Measurements from ENCODE around the gene RPSA. TPM values are rescaled to one million over a fixed set of nuclear protein-coding genes. Genes with fewer than 3 reads are reported as not detected.

RPSA gene
- total RNA-seq, 1 experiment from 2014 or later, result 2,455 TPM

GRCh38 chr3:39413691-39414420 is 7.3 kb downstream of the RPSA start:
- H3K4me1 Mint-ChIP-seq, result peaks cover 29% of the 10 kb centered on the region
- no peaks in the 10 kb centered on the region for H3K9me3 Mint-ChIP-seq
- H3K27me3 Mint-ChIP-seq (ENCODE audit: low read depth), result no peaks in the 10 kb centered on the region
- ATAC-seq, result peak; percentile 1
- H3K36me3 Mint-ChIP-seq, result peaks cover 49% of the 10 kb centered on the region
- ChIA-PET CTCF (interaction anchor here (2.3 kb wide), 1 partner anchor 125 kb away, joined by 5 read pairs; no protein-coding TSS in a partner anchor), POLR2A (interaction anchor here (1.2 to 1.8 kb wide), 2 partner anchors 9 to 30 kb away, joined by 4 to 10 read pairs; partner anchors contain the start of gene RPSA)
- TF ChIP-seq ZNF138 (CRISPR knock-in tag; conservative IDR thresholded peaks at IDR 0.05) (no peak), HMGXB4 (CRISPR knock-in tag; IDR thresholded peaks at IDR 0.05) (no peak), ATF1 (CRISPR knock-in tag; IDR thresholded peaks at IDR 0.05) (no peak), JAZF1 (CRISPR knock-in tag; IDR thresholded peaks at IDR 0.05) (no peak), ZNF532 (CRISPR knock-in tag; IDR thresholded peaks at IDR 0.05; ENCODE audit: borderline replicate concordance) (peak; percentile 91), ERG (CRISPR knock-in tag; IDR thresholded peaks at IDR 0.05) (peak; percentile 76), CBFB (CRISPR knock-in tag; IDR thresholded peaks at IDR 0.05; ENCODE audit: low read depth) (no peak), PRRX2 (CRISPR knock-in tag; IDR thresholded peaks at IDR 0.05) (peak; percentile 69), ZNF425 (CRISPR knock-in tag; conservative IDR thresholded peaks at IDR 0.05) (peak; percentile 21), EMX1 (CRISPR knock-in tag; IDR thresholded peaks at IDR 0.05) (peak; percentile 93), ZNF671 (CRISPR knock-in tag; IDR thresholded peaks at IDR 0.05) (peak; percentile 79), NFATC4 (CRISPR knock-in tag; IDR thresholded peaks at IDR 0.05) (peak; percentile 83), ZNF416 (CRISPR knock-in tag; IDR thresholded peaks at IDR 0.05) (peak; percentile 88)
- H3K27ac Mint-ChIP-seq, result peak overlapping the region; percentile 87
- no peak for DNase-seq (ENCODE audit: low spot score)
- no peak overlapping the region for H3K4me3 Mint-ChIP-seq

GRCh38 chr3:39414421-39414907 is 7.9 kb downstream of the RPSA start:
- no peaks in the 10 kb centered on the region for H3K9me3 Mint-ChIP-seq
- H3K27me3 Mint-ChIP-seq (ENCODE audit: low read depth), result no peaks in the 10 kb centered on the region
- ChIA-PET CTCF (interaction anchor here (2.3 kb wide), 1 partner anchor 126 kb away, joined by 5 read pairs; no protein-coding TSS in a partner anchor), POLR2A (interaction anchor here (1.8 kb wide), 1 partner anchor 9 kb away, joined by 10 read pairs; the partner anchor contains the start of gene RPSA)
- DNase-seq (ENCODE audit: low spot score) (no peak), ATAC-seq (peak; percentile 6)
- peaks cover 30% of the 10 kb centered on the region for H3K4me1 Mint-ChIP-seq
- peaks cover 43% of the 10 kb centered on the region for H3K36me3 Mint-ChIP-seq
- H3K4me3 Mint-ChIP-seq, result no peak overlapping the region
- H3K27ac Mint-ChIP-seq, result peak overlapping the region; percentile 77
- TF ChIP-seq ZNF671 (CRISPR knock-in tag; IDR thresholded peaks at IDR 0.05), result peak; percentile 98
- TF ChIP-seq ARID4B (CRISPR knock-in tag; IDR thresholded peaks at IDR 0.05; ENCODE audit: borderline replicate concordance), result no peak
- peak; percentile 93 for TF ChIP-seq ZNF425 (CRISPR knock-in tag; conservative IDR thresholded peaks at IDR 0.05)
- TF ChIP-seq TEAD1 (CRISPR knock-in tag; IDR thresholded peaks at IDR 0.05), result no peak
- no peak for TF ChIP-seq CBFB (CRISPR knock-in tag; IDR thresholded peaks at IDR 0.05; ENCODE audit: low read depth)
- 0 out of 2 replicates have a peak, but pooled peaks have one; percentile 12 for TF ChIP-seq NFE2L1 (CRISPR knock-in tag; IDR thresholded peaks at IDR 0.05)

Measured in WTC11 (cell line).